ENCODE measurements around the gene SKA1.

DNA sequence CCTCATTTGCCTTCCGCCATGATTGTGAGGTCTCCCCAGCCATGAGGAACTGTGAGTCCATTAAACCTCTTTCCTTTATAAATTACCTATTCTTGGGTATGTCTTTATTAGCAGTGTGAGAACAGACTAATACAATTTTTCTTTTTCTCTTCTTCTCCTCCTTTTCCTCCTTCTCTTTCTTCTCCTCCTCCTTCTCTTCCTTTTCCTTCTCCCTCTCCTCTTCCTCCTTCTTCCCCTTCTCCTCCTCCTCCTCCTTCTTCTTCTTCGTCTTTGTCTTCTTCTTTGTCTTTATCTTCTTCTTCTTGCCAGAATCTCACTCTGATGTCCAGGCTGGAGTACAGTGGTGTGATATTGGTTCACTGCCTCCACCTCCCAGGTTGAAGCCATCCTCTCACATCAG lies 20.2 kb downstream of the SKA1 start:
- TF ChIP-seq, protein P1, sequence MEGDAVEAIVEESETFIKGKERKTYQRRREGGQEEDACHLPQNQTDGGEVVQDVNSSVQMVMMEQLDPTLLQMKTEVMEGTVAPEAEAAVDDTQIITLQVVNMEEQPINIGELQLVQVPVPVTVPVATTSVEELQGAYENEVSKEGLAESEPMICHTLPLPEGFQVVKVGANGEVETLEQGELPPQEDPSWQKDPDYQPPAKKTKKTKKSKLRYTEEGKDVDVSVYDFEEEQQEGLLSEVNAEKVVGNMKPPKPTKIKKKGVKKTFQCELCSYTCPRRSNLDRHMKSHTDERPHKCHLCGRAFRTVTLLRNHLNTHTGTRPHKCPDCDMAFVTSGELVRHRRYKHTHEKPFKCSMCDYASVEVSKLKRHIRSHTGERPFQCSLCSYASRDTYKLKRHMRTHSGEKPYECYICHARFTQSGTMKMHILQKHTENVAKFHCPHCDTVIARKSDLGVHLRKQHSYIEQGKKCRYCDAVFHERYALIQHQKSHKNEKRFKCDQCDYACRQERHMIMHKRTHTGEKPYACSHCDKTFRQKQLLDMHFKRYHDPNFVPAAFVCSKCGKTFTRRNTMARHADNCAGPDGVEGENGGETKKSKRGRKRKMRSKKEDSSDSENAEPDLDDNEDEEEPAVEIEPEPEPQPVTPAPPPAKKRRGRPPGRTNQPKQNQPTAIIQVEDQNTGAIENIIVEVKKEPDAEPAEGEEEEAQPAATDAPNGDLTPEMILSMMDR (conservative IDR thresholded peaks at IDR 0.05 in 1 of 2, IDR thresholded peaks at IDR 0.05 in 1 of 2; ENCODE audit: low read depth in 1 of 2, low read length in 2 of 2), result no peak
- TF ChIP-seq EZH2 (IDR thresholded peaks at IDR 0.05; ENCODE audit: low read length, missing control alignments), result no peak

Measured in fibroblast of lung (primary cell).